Esophagus squamous epithelium (tissue), 4 donors: ENCODE data around the gene ANKS1A.

Experiments used
- CTCF ChIP-seq, 6 experiments: fragments of 450-650 bp in 4 of 6; fragments of 200-600 bp in 2 of 6; sonication (generic) in 2 of 6; IDR thresholded peaks; one replicate each; pipeline ENCODE4 v1.5.1; 2016 to 2019; ENCODE audit warnings: antibody characterized with exemption in 6 of 6, mild to moderate bottlenecking in 4 of 6, moderate library complexity in 4 of 6
- POLR2A ChIP-seq, 4 donors: fragments of 450-650 bp; IDR thresholded peaks; one replicate each; pipeline ENCODE4 v1.6.1; 2017; ENCODE audit warnings: antibody characterized with exemption in 4 of 4, mild to moderate bottlenecking in 4 of 4, moderate library complexity in 3 of 4

- TF ChIP-seq CTCF (IDR thresholded peaks at IDR 0.05) (no peak), POLR2A (IDR thresholded peaks at IDR 0.05) (no peak)
Measured at GRCh38 chr6:35128042-35128441, 239.0 kb downstream of the ANKS1A start.
